ENCODE measurements around the gene PLA2G2D.
"Not testable (repeated sequence)": the region's sequence is repeated elsewhere in the genome, so short reads cannot be mapped to it uniquely, and the experiment has no call there.

Gene PLA2G2D

DNA sequence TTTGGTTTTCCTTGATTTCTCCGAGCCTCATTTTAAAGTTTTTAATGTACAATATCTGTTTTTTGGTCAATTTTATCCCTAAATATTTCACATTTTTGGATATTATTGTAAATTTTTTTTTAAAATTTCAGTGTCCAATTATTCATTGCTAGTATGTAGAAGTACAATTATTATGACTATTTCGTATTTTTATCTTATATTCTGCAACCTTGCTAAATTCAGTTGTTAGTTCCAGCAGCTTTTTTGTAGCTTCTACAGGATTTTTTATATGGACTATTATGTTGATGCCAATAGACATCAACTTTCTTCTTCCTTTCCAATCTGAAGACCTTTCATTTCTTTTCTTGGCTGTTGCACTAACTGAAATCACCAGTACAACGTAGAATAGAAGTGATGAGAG lies 15.7 kb upstream of the PLA2G2D start:
- no peak for ATAC-seq

DNA sequence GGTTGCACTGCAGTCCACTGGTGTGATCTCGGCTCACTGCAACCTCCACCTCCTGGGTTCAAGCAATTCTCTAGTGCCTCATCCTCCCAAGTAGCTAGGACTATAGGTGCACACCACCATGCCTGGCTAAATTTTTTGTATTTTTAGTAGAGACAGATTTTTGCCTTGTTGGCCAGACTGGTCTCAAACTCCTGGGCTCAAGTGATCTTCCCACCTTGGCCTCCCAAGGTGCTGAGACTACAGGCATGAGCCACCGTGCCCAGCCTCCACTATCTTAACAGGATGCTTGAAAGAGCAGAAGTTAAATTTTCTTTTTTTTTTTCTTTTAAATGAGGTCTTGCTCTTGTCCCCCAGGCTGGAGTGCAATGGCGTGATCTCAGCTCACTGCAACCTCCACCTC lies 11.2 kb upstream of the PLA2G2D start:
- not testable (repeated sequence) for ATAC-seq

More for the DNA sequence above, 15.7 kb upstream of the PLA2G2D start:
- no peak for TF ChIP-seq ZNF70 (CRISPR knock-in tag; IDR thresholded peaks at IDR 0.05)
- TF ChIP-seq, protein P1, sequence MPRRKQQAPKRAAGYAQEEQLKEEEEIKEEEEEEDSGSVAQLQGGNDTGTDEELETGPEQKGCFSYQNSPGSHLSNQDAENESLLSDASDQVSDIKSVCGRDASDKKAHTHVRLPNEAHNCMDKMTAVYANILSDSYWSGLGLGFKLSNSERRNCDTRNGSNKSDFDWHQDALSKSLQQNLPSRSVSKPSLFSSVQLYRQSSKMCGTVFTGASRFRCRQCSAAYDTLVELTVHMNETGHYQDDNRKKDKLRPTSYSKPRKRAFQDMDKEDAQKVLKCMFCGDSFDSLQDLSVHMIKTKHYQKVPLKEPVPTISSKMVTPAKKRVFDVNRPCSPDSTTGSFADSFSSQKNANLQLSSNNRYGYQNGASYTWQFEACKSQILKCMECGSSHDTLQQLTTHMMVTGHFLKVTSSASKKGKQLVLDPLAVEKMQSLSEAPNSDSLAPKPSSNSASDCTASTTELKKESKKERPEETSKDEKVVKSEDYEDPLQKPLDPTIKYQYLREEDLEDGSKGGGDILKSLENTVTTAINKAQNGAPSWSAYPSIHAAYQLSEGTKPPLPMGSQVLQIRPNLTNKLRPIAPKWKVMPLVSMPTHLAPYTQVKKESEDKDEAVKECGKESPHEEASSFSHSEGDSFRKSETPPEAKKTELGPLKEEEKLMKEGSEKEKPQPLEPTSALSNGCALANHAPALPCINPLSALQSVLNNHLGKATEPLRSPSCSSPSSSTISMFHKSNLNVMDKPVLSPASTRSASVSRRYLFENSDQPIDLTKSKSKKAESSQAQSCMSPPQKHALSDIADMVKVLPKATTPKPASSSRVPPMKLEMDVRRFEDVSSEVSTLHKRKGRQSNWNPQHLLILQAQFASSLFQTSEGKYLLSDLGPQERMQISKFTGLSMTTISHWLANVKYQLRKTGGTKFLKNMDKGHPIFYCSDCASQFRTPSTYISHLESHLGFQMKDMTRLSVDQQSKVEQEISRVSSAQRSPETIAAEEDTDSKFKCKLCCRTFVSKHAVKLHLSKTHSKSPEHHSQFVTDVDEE (CRISPR knock-in tag; IDR thresholded peaks at IDR 0.05) = no peak
- TF ChIP-seq ESRRG (CRISPR knock-in tag; IDR thresholded peaks at IDR 0.05) = no peak
- TF ChIP-seq RARB (CRISPR knock-in tag; IDR thresholded peaks at IDR 0.05) = no peak
- no peak for TF ChIP-seq ARNTL (CRISPR knock-in tag; IDR thresholded peaks at IDR 0.05; ENCODE audit: borderline replicate concordance, low read depth)
- TF ChIP-seq ZC3H10 (CRISPR knock-in tag; IDR thresholded peaks at IDR 0.05) = no peak

DNA sequence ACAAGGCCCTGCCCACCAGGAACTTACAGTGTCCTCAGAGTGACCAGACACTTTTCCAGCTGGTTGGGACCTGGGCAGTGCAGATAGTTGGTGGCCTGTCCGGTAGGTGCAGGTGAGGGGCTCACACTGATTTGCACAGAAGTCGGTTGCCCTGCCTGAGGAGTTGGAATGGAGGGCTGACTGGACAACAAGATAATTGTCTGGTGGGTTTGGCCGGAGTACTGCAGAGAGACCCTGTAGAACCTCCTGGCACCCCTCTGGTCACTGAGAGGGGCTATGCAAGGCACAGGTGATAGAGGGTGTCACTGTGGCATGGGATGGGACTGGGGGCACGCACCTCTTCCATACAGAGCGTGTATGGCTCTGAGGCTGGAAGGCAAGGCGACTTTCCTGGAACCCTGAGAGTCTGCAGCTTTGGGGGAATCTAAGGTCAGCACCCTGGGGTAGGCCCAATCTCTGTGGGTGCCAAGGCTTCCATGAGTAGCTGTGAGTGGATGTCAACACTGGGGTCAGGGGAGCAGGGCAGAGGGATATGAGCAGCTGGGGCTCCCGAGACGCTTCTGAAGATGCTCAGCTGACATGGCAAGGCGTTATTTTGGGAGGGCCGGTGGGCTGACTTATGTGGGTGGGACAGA lies 7.6 kb upstream of the PLA2G2D start:
- no peak for ATAC-seq

DNA sequence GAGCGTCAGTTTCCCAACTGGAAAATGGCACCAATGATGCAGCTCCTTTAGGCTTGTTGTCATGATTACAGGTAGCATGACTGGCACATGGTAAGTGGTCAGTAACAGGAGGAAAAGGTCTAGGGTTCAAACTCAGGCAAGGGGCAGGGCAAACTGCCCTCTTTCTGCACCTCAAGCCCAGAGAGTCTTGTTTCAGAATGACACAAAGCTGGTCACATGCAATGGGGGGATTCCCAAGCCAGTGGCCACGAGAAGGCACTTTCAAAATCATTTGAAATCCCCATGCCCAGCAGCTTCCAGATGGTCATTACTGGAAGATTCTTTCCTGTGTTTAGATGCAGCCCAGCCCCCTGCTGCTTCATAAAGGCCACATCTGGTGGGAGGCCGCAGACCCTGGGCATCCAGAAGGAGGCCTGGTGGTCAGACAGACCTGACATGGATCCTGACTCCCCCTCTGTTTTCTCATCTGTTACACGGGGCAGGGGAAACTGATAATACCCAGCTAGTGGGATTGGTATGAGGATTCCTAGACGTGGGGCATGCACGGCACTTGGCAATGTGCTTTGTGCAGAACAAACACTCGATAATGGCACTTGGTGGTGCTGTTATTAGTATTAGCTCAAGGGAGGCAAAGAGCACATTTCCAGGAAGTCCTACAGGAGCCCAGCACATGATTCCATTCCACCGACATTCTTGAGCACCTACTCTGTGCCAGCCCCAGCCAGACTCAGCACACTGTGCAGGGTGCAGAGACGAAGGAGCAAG lies 6.9 kb upstream of the PLA2G2D start:
- TF ChIP-seq, protein P2, sequence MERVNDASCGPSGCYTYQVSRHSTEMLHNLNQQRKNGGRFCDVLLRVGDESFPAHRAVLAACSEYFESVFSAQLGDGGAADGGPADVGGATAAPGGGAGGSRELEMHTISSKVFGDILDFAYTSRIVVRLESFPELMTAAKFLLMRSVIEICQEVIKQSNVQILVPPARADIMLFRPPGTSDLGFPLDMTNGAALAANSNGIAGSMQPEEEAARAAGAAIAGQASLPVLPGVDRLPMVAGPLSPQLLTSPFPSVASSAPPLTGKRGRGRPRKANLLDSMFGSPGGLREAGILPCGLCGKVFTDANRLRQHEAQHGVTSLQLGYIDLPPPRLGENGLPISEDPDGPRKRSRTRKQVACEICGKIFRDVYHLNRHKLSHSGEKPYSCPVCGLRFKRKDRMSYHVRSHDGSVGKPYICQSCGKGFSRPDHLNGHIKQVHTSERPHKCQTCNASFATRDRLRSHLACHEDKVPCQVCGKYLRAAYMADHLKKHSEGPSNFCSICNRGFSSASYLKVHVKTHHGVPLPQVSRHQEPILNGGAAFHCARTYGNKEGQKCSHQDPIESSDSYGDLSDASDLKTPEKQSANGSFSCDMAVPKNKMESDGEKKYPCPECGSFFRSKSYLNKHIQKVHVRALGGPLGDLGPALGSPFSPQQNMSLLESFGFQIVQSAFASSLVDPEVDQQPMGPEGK (CRISPR knock-in tag; IDR thresholded peaks at IDR 0.05; ENCODE audit: borderline replicate concordance) = no peak
- TF ChIP-seq ZFP30 (CRISPR knock-in tag; IDR thresholded peaks at IDR 0.05) (no peak), ZC3H10 (CRISPR knock-in tag; IDR thresholded peaks at IDR 0.05) (no peak), ZNF565 (CRISPR knock-in tag; conservative IDR thresholded peaks at IDR 0.05; ENCODE audit: low read depth) (no peak), ZNF8 (CRISPR knock-in tag; IDR thresholded peaks at IDR 0.05) (no peak), ZFP3 (CRISPR knock-in tag; IDR thresholded peaks at IDR 0.05) (no peak), GLIS3 (CRISPR knock-in tag; IDR thresholded peaks at IDR 0.05) (no peak), TOX (CRISPR knock-in tag; IDR thresholded peaks at IDR 0.05; ENCODE audit: borderline replicate concordance) (no peak), ARNTL (CRISPR knock-in tag; IDR thresholded peaks at IDR 0.05; ENCODE audit: borderline replicate concordance, low read depth) (no peak), ZNF70 (CRISPR knock-in tag; IDR thresholded peaks at IDR 0.05) (no peak), PPARA (CRISPR knock-in tag; IDR thresholded peaks at IDR 0.05; ENCODE audit: borderline replicate concordance) (no peak), BACH2 (CRISPR knock-in tag; IDR thresholded peaks at IDR 0.05; ENCODE audit: borderline replicate concordance) (no peak), RARB (CRISPR knock-in tag; IDR thresholded peaks at IDR 0.05) (no peak)
- TF ChIP-seq, protein P3, sequence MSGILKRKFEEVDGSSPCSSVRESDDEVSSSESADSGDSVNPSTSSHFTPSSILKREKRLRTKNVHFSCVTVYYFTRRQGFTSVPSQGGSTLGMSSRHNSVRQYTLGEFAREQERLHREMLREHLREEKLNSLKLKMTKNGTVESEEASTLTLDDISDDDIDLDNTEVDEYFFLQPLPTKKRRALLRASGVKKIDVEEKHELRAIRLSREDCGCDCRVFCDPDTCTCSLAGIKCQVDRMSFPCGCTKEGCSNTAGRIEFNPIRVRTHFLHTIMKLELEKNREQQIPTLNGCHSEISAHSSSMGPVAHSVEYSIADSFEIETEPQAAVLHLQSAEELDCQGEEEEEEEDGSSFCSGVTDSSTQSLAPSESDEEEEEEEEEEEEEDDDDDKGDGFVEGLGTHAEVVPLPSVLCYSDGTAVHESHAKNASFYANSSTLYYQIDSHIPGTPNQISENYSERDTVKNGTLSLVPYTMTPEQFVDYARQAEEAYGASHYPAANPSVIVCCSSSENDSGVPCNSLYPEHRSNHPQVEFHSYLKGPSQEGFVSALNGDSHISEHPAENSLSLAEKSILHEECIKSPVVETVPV (CRISPR knock-in tag; IDR thresholded peaks at IDR 0.05) = no peak
- TF ChIP-seq, protein P4, sequence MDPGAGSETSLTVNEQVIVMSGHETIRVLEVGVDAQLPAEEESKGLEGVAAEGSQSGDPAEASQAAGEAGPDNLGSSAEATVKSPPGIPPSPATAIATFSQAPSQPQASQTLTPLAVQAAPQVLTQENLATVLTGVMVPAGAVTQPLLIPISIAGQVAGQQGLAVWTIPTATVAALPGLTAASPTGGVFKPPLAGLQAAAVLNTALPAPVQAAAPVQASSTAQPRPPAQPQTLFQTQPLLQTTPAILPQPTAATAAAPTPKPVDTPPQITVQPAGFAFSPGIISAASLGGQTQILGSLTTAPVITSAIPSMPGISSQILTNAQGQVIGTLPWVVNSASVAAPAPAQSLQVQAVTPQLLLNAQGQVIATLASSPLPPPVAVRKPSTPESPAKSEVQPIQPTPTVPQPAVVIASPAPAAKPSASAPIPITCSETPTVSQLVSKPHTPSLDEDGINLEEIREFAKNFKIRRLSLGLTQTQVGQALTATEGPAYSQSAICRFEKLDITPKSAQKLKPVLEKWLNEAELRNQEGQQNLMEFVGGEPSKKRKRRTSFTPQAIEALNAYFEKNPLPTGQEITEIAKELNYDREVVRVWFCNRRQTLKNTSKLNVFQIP (CRISPR knock-in tag; IDR thresholded peaks at IDR 0.05; ENCODE audit: borderline replicate concordance, low read depth) = no peak
- no peak for ATAC-seq

More for the DNA sequence above, 7.6 kb upstream of the PLA2G2D start:
- TF ChIP-seq, protein P2 (CRISPR knock-in tag; IDR thresholded peaks at IDR 0.05; ENCODE audit: borderline replicate concordance) = no peak
